ENCODE measurements around the gene C3.

C3 gene

GRCh38 chr19:6734096-6734696 lies 13.7 kb upstream of the C3 start:
- Histone ChIP-seq H3K27ac (no peak overlapping the region), H3K9me3 (no peaks in the 10 kb centered on the region), H3K36me3 (peaks cover 46% of the 10 kb centered on the region), H3K4me1 (ENCODE audit: control insufficient read depth in 1 of 2, insufficient read depth in 1 of 2, low read depth in 1 of 2, low read length in 1 of 2) (peaks cover 43 to 44% of the 10 kb centered on the region in 2 experiments), H3K4me3 (ENCODE audit: low read depth in 1 of 2, low read length in 1 of 2) (no peak overlapping the region), H3K27me3 (no peaks in the 10 kb centered on the region)
- TF ChIP-seq CTCF (IDR thresholded peaks at IDR 0.05) = no peak

DNA sequence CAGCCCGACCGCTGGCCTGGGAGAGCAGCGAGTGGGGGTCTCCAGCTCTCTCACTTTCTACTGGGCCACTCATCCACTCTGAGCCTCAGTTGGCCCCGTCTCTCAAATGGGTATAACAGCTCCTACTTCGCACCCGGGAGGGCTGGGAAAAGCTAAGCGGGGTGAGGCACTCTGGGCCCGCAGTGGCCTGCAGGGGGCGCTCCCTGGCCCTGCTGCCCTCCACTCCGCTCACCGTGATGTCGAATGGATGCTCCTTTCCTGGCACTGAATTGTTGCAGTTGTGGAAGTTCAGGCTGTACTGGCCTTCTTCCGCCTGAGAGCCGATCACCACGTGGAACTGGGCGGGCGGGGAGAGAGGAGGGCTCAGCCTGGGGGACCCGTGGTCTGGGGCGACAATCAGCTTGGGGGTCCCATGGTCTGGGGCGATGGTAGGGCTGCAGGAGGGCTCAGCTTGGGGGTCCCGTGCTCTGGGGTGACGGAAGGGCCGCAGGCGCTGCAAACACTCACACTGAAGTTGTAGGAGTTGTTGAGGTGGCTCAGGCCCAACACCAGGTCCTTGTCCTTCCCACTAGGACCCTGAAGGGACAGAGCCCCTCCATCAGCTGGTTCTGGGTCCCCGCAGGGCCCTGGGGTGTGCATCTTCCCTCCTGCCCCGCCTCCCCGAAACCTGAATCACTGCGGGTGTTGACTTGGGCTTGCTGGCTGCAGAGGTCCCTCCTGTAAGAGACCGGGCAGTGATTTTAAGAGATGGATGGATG lies 13.1 kb upstream of the C3 start:
- no peak overlapping the region for H3K27ac ChIP-seq
- H3K36me3 ChIP-seq = peaks cover 46% of the 10 kb centered on the region
- H3K4me1 ChIP-seq (ENCODE audit: control insufficient read depth in 1 of 2, insufficient read depth in 1 of 2, low read depth in 1 of 2, low read length in 1 of 2) = peaks cover 43 to 44% of the 10 kb centered on the region in 2 experiments
- no peaks in the 10 kb centered on the region for H3K27me3 ChIP-seq
- H3K9me3 ChIP-seq = no peaks in the 10 kb centered on the region
- H3K4me3 ChIP-seq (ENCODE audit: low read depth in 1 of 2, low read length in 1 of 2) = no peak overlapping the region
- TF ChIP-seq CTCF (IDR thresholded peaks at IDR 0.05) = no peak

- Histone ChIP-seq H3K4me1 (ENCODE audit: control insufficient read depth in 1 of 2, insufficient read depth in 1 of 2, low read depth in 1 of 2, low read length in 1 of 2) (peaks cover 43 to 44% of the 10 kb centered on the region in 2 experiments), H3K9me3 (no peaks in the 10 kb centered on the region), H3K36me3 (peaks cover 46% of the 10 kb centered on the region), H3K4me3 (ENCODE audit: low read depth in 1 of 2, low read length in 1 of 2) (no peak overlapping the region), H3K27me3 (no peaks in the 10 kb centered on the region), H3K27ac (no peak overlapping the region)
- no peak for TF ChIP-seq CTCF (IDR thresholded peaks at IDR 0.05)
Observed at GRCh38 chr19:6732803-6733337, 12.4 kb upstream of the C3 start.

GRCh38 chr19:6731822-6732221 lies 11.4 kb upstream of the C3 start:
- Histone ChIP-seq H3K4me1 (ENCODE audit: control insufficient read depth in 1 of 2, insufficient read depth in 1 of 2, low read depth in 1 of 2, low read length in 1 of 2) (peaks cover 46% of the 10 kb centered on the region in 2 experiments), H3K27me3 (no peaks in the 10 kb centered on the region), H3K4me3 (ENCODE audit: low read depth in 1 of 2, low read length in 1 of 2) (no peak overlapping the region), H3K27ac (no peak overlapping the region), H3K36me3 (peaks cover 46% of the 10 kb centered on the region), H3K9me3 (no peaks in the 10 kb centered on the region)
- TF ChIP-seq CTCF (IDR thresholded peaks at IDR 0.05) = no peak

DNA sequence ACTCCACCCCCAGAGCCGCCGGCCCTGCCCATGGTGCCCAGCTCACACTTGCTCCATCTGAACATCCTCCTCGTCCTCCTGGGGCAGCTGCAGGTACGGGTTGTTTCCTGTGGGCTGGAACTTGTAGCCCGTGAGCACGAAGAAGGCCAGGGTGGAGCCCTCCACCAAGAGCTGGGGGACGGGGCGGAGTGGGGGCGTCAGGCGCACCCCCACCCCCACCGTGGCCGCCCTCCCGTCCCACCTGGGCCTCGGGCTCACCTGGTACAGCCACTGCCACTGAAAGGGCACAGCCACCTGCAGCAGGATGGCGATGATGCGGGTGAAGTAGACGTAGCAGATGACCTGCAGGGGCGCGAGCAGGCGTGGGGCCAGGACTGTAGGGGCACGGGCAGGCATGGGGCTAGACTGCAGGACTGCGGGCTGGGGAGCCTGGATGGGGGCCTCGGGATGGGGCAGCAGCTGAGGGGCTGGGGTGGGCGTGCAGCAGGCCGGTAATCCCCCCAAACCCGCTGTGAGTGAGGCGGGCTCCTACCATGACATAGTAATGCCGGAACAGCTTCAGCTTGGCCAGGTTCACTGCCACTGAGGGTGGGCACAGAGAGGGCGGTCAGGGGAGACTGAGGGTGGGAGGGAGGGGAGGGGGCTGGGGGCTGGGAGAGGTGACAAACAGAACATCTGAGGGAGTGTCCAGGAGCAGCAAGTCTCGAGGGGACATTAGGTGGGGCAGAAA lies 10.7 kb upstream of the C3 start:
- Histone ChIP-seq H3K27me3 (no peaks in the 10 kb centered on the region), H3K4me3 (ENCODE audit: low read depth in 1 of 2, low read length in 1 of 2) (no peak overlapping the region), H3K36me3 (peaks cover 46% of the 10 kb centered on the region), H3K9me3 (no peaks in the 10 kb centered on the region), H3K4me1 (ENCODE audit: control insufficient read depth in 1 of 2, insufficient read depth in 1 of 2, low read depth in 1 of 2, low read length in 1 of 2) (peaks cover 39 to 41% of the 10 kb centered on the region in 2 experiments), H3K27ac (no peak overlapping the region)
- no peak for TF ChIP-seq CTCF (IDR thresholded peaks at IDR 0.05)

Data from neutrophil (primary cell).